ENCODE measurements around the gene GTF2H1.

- TF ChIP-seq CTCF (conservative IDR thresholded peaks at IDR 0.05; ENCODE audit: low read length) (no peak), EZH2phosphoT487 (IDR thresholded peaks at IDR 0.05; ENCODE audit: borderline replicate concordance) (no peak)
These were observed 30.2 kb downstream of the GTF2H1 start for GRCh38 chr11:18352581-18352980.
